GM12801 (cell line): Measurements from ENCODE around the gene ATF7IP2.

ENCODE experiments used
- TF ChIP-seq, protein P1 (sequence below): IDR thresholded peaks from one replicate; pipeline ENCODE4 v1.5.1; 2011; ENCODE audit warnings: control low read depth; ENCODE audit not compliant: insufficient read length; ENCODE audit errors: extremely low read depth

ATF7IP2 gene

GRCh38 chr16:10520869-10521578, 135.2 kb downstream of the ATF7IP2 start:
- TF ChIP-seq, protein P1, sequence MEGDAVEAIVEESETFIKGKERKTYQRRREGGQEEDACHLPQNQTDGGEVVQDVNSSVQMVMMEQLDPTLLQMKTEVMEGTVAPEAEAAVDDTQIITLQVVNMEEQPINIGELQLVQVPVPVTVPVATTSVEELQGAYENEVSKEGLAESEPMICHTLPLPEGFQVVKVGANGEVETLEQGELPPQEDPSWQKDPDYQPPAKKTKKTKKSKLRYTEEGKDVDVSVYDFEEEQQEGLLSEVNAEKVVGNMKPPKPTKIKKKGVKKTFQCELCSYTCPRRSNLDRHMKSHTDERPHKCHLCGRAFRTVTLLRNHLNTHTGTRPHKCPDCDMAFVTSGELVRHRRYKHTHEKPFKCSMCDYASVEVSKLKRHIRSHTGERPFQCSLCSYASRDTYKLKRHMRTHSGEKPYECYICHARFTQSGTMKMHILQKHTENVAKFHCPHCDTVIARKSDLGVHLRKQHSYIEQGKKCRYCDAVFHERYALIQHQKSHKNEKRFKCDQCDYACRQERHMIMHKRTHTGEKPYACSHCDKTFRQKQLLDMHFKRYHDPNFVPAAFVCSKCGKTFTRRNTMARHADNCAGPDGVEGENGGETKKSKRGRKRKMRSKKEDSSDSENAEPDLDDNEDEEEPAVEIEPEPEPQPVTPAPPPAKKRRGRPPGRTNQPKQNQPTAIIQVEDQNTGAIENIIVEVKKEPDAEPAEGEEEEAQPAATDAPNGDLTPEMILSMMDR, result no peak

- TF ChIP-seq, protein P1, result peak; percentile 26
Measured at GRCh38 chr16:10521681-10522274, 135.9 kb downstream of the ATF7IP2 start.

GRCh38 chr16:10522966-10523365, 137.1 kb downstream of the ATF7IP2 start:
- TF ChIP-seq, protein P1, result no peak

- TF ChIP-seq, protein P1, result no peak
Measured at GRCh38 chr16:10525214-10525825, 139.5 kb downstream of the ATF7IP2 start.

GRCh38 chr16:10526962-10527361, 141.1 kb downstream of the ATF7IP2 start:
- TF ChIP-seq, protein P1, result no peak

DNA sequence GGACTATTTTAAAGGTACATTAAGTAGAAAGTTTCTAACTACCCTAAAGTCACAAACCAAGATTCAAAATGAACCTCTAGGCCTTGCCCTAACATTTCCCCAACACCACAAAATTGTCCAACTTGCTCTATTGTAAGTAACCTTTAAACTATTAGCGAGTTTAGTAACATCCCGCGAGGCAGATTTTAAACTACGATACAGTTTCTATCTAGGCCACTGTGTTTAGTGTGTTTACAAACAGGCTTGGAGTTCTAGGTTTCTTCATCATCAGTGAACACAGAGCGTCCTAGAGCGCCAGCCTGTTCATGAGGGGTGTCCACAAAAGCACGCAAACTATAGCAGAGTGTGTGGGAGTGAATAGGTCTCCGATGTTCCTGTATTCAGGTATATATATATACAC, 142.8 kb downstream of the ATF7IP2 start:
- TF ChIP-seq, protein P1, result no peak

GRCh38 chr16:10529895-10530669, 144.2 kb downstream of the ATF7IP2 start:
- TF ChIP-seq, protein P1, result no peak
